Parathyroid adenoma (tissue), 2 donors: ENCODE results near the gene DSCAM.

Experiments
- H2AFZ ChIP-seq: fragments of 300-600 bp; sonication (generic); one replicate; pipeline ENCODE4 v1.7.0; 2017; ENCODE audit warnings: antibody characterized with exemption, mild to moderate bottlenecking
- H3K27ac ChIP-seq: fragments of 300-600 bp; sonication (generic); one replicate; pipeline ENCODE4 v1.7.0; 2017
- H3K27me3 ChIP-seq: fragments of 300-600 bp; sonication (generic); one replicate; pipeline ENCODE4 v1.7.0; 2017; ENCODE audit warnings: low read length; ENCODE audit not compliant: control insufficient read depth, insufficient read depth
- H3K36me3 ChIP-seq: fragments of 300-600 bp; sonication (generic); one replicate; pipeline ENCODE4 v1.7.0; 2017; ENCODE audit warnings: low read length; ENCODE audit not compliant: control insufficient read depth, insufficient read depth
- H3K4me1 ChIP-seq: fragments of 300-600 bp; sonication (generic); one replicate; pipeline ENCODE4 v1.7.0; 2017; ENCODE audit warnings: control low read depth
- H3K4me2 ChIP-seq: fragments of 300-600 bp; sonication (generic); one replicate; pipeline ENCODE4 v1.7.0; 2017; ENCODE audit warnings: low read length
- H3K4me3 ChIP-seq: fragments of 300-600 bp; sonication (generic); one replicate; pipeline ENCODE4 v1.7.0; 2017; ENCODE audit warnings: low read depth, low read length
- H3K79me2 ChIP-seq: fragments of 300-600 bp; sonication (generic); one replicate; pipeline ENCODE4 v1.7.0; 2017; ENCODE audit warnings: control low read depth
- H3K9ac ChIP-seq: fragments of 300-600 bp; sonication (generic); one replicate; pipeline ENCODE4 v1.7.0; 2017; ENCODE audit warnings: mild to moderate bottlenecking
- H3K9me3 ChIP-seq: fragments of 300-600 bp; sonication (generic); one replicate; pipeline ENCODE4 v1.7.0; 2017; ENCODE audit warnings: low read length; ENCODE audit not compliant: control insufficient read depth
- CTCF ChIP-seq: fragments of 300-600 bp; sonication (generic); IDR thresholded peaks from one replicate; pipeline ENCODE4 v1.7.0; 2017; ENCODE audit warnings: antibody characterized with exemption, mild to moderate bottlenecking
- donor health status: primary hyperparathyroidism.

The DSCAM gene

DNA sequence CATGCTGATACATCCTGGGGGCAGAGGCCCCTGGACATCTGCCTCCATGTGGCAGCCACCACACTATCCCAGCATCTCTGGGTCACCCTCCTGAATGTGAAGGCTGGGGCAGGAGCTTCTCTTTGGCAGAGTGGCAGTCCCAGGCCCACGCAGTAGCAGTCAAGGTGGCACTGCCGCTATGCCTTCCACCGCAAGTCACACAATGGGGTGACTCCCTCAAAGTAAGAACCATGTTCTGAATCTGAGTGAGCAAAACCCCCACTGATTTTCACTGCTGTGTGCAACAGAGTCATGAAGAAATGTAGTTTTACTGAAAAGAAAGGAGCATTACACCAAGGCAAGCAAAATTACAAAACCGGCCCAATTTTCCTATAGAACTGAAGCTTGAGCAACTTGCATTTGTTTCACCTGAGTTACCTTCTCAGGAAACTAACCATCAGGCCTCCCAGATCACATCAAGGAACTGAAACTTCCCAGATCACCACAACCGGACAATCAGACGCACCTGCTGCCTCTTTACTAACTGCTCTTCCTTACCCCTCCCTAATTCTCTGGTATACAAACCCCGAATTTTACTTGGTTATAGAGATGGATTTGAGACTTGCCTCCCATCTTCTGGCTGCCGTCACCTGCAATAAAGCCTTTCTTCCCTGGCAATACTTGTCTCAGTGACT, 877.1 kb downstream of the DSCAM start:
- H3K27ac ChIP-seq: no peak overlapping the region
- H3K4me3 ChIP-seq: no peak overlapping the region
- H3K79me2 ChIP-seq: no peaks in the 10 kb centered on the region
- H3K4me2 ChIP-seq: no peak overlapping the region
- H3K9me3 ChIP-seq: no peaks in the 10 kb centered on the region
- H3K36me3 ChIP-seq: no peaks in the 10 kb centered on the region
- H3K9ac ChIP-seq: no peak overlapping the region
- no peak for TF ChIP-seq CTCF
- H3K27me3 ChIP-seq: no peaks in the 10 kb centered on the region
- no peaks in the 10 kb centered on the region for H3K4me1 ChIP-seq
- H2AFZ ChIP-seq: no peak overlapping the region

- Histone ChIP-seq H3K4me1 (no peaks in the 10 kb centered on the region), H3K9me3 (no peaks in the 10 kb centered on the region), H2AFZ (no peak overlapping the region), H3K4me2 (no peak overlapping the region), H3K27ac (no peak overlapping the region), H3K4me3 (no peak overlapping the region), H3K79me2 (no peaks in the 10 kb centered on the region), H3K9ac (no peak overlapping the region), H3K27me3 (no peaks in the 10 kb centered on the region), H3K36me3 (no peaks in the 10 kb centered on the region)
- TF ChIP-seq CTCF: no peak
Observed at GRCh38 chr21:39968010-39968409, 878.9 kb downstream of the DSCAM start.

- H3K79me2 ChIP-seq: no peaks in the 10 kb centered on the region
- no peaks in the 10 kb centered on the region for H3K36me3 ChIP-seq
- H3K4me1 ChIP-seq: no peaks in the 10 kb centered on the region
- no peak for TF ChIP-seq CTCF
- no peaks in the 10 kb centered on the region for H3K9me3 ChIP-seq
- no peak overlapping the region for H3K4me3 ChIP-seq
- no peak overlapping the region for H2AFZ ChIP-seq
- H3K4me2 ChIP-seq: no peak overlapping the region
- no peaks in the 10 kb centered on the region for H3K27me3 ChIP-seq
- H3K9ac ChIP-seq: no peak overlapping the region
- no peak overlapping the region for H3K27ac ChIP-seq
Observed at GRCh38 chr21:39966786-39967185, 880.2 kb downstream of the DSCAM start.

- Histone ChIP-seq H3K27me3 (no peaks in the 10 kb centered on the region), H3K27ac (no peak overlapping the region), H3K4me3 (no peak overlapping the region), H2AFZ (no peak overlapping the region), H3K36me3 (no peaks in the 10 kb centered on the region), H3K9ac (no peak overlapping the region), H3K9me3 (no peaks in the 10 kb centered on the region), H3K79me2 (no peaks in the 10 kb centered on the region), H3K4me1 (no peaks in the 10 kb centered on the region), H3K4me2 (no peak overlapping the region)
- TF ChIP-seq CTCF: no peak
Observed at GRCh38 chr21:39965026-39965425, 881.9 kb downstream of the DSCAM start.

DNA sequence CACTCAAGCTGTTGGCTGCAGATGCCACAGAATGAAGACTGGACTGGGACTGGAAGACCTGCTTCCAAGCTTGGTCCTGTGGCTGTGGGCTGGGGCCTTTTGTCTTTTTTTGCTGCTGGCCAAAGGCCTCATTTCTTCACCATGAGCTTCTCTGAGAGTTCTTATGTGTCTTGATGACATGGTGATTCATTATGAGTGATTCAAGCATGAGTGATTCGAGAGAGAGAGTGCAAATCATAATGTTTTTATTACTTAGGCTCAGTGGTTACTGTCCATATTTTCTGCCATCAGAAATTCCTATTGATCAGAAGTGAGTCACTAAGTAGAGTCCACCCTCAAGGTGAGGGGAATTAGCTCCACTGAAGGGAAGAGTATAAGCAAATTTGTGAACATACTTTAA, 885.7 kb downstream of the DSCAM start:
- Histone ChIP-seq H3K4me3 (no peak overlapping the region), H3K36me3 (no peaks in the 10 kb centered on the region), H3K27me3 (no peaks in the 10 kb centered on the region), H3K27ac (no peak overlapping the region), H3K4me2 (no peak overlapping the region), H3K79me2 (no peaks in the 10 kb centered on the region), H3K4me1 (no peaks in the 10 kb centered on the region), H2AFZ (no peak overlapping the region), H3K9ac (no peak overlapping the region), H3K9me3 (no peaks in the 10 kb centered on the region)
- TF ChIP-seq CTCF: no peak
